Right atrium auricular region (tissue), 2 donors: ENCODE measurements around the gene ARGLU1. TPM values are rescaled to one million over a fixed set of nuclear protein-coding genes. Genes with fewer than 3 reads are reported as not detected.

Experiments used
- DNase-seq: peaks from one replicate; pipeline ENCODE4 v3.0.0-alpha.2; 2019; ENCODE audit warnings: low spot score
- H3K27ac ChIP-seq, 2 donors: fragments of 200-600 bp; sonication (generic); 1 replicate in 1 of 2; 2 replicates in 1 of 2; pipeline ENCODE4 v1.5.1; 2016 to 2019
- H3K27me3 ChIP-seq, 2 donors: fragments of 200-600 bp; sonication (generic); one replicate each; pipeline versions ENCODE4 v1.5.1 to v1.6.0; 2017 to 2019
- H3K36me3 ChIP-seq: fragments of 200-600 bp; sonication (generic); one replicate; pipeline ENCODE4 v1.5.1; 2016
- H3K4me1 ChIP-seq, 2 donors: fragments of 200-600 bp; sonication (generic); one replicate each; pipeline versions ENCODE4 v1.5.1 to v1.6.0; 2017 to 2019
- H3K4me3 ChIP-seq, 2 donors: fragments of 200-600 bp; sonication (generic); 1 replicate in 1 of 2; 2 replicates in 1 of 2; pipeline ENCODE4 v1.5.1; 2017 to 2019; ENCODE audit warnings: mild to moderate bottlenecking in 1 of 2, moderate library complexity in 1 of 2
- H3K9me3 ChIP-seq, 2 donors: fragments of 200-600 bp; sonication (generic); one replicate each; pipeline ENCODE4 v1.5.1; 2019
- total RNA-seq, 2 donors: library from RNA; depleted of rRNA; stranded (reverse); fragments of >200 nt; gene quantifications; one replicate each; pipeline ENCODE4 v1.1.0, GENCODE V29; 2016
- TF ChIP-seq, protein P1 (sequence below), 2 donors: fragments of 200-600 bp; sonication (generic); IDR thresholded peaks; one replicate each; pipeline ENCODE4 v1.5.1; 2019; ENCODE audit warnings: antibody characterized with exemption in 2 of 2

The ARGLU1 gene
- total RNA-seq, 2 donors from 2014 or later = 26.1 to 39.9 TPM

DNA sequence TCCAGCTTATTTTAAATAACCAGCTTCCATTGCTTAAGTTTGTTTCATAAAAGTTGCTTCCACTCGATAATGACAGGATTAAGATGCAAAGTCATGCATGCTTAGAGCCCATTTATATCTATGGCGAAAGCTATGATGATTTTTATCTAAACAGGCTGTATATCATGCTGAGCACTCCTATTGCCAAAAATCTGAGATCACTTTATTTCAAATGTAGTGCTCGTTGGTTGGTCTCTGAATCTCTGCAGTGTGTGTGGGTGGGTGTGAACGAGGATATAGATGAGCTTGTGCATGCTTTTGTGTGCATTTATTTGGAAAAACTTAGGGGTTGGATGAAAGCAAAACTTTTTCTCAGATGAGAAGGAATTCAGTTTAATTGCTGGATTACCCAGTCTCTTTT lies 27.0 kb upstream of the ARGLU1 start:
- Histone ChIP-seq H3K4me3 (no peak overlapping the region), H3K4me1 (peaks cover 0 to 12% of the 10 kb centered on the region in 2 donors), H3K36me3 (no peaks in the 10 kb centered on the region), H3K27ac (no peak overlapping the region), H3K9me3 (no peaks in the 10 kb centered on the region), H3K27me3 (no peaks in the 10 kb centered on the region)
- no peak for DNase-seq
- TF ChIP-seq, protein P1, sequence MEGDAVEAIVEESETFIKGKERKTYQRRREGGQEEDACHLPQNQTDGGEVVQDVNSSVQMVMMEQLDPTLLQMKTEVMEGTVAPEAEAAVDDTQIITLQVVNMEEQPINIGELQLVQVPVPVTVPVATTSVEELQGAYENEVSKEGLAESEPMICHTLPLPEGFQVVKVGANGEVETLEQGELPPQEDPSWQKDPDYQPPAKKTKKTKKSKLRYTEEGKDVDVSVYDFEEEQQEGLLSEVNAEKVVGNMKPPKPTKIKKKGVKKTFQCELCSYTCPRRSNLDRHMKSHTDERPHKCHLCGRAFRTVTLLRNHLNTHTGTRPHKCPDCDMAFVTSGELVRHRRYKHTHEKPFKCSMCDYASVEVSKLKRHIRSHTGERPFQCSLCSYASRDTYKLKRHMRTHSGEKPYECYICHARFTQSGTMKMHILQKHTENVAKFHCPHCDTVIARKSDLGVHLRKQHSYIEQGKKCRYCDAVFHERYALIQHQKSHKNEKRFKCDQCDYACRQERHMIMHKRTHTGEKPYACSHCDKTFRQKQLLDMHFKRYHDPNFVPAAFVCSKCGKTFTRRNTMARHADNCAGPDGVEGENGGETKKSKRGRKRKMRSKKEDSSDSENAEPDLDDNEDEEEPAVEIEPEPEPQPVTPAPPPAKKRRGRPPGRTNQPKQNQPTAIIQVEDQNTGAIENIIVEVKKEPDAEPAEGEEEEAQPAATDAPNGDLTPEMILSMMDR (IDR thresholded peaks at IDR 0.05) = no peak

DNA sequence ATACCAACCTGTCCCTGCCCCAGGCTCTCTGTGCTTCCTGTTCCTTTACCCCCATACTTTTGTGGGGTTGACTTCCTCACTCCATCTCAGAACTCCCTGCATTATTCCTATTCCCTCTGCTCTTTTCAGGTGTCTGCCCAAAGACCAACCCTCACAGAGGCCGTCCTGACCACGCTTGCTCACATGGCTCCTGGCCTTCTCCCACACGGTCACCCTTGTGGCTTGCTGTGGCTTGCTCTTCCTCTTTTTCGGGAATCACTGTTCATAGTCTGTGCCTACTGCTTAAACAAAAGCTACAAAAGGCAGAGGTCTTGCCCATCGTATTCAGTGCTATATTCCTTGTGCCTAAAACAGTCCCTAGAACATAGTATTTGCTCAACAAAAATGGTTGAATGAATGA lies 25.2 kb upstream of the ARGLU1 start:
- H3K27me3 ChIP-seq = no peaks in the 10 kb centered on the region
- TF ChIP-seq, protein P1 (IDR thresholded peaks at IDR 0.05) = no peak

DNA sequence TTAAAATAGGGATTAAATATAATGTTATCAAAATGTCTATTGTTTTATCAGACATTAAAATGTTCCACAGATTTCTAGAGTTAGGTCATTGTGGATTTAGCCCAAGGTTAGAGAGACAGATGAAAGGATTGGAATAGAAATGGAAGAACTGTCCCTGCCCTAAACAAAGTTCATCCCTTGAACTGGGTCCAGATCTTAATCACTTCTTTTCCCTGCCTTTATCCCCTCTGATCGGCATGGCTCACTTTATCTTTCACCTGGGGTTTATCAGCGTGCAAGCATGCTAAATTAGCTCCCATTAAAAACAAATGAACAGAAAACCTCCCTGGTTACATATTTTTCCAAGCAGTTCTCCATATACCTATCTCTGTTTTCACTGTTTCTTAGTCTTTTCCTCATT lies 23.4 kb upstream of the ARGLU1 start:
- H3K4me1 ChIP-seq = peaks cover 0 to under 1% of the 10 kb centered on the region in 2 donors
- H3K27ac ChIP-seq = no peak overlapping the region
- DNase-seq = no peak
- H3K9me3 ChIP-seq = no peaks in the 10 kb centered on the region
- TF ChIP-seq, protein P1 (IDR thresholded peaks at IDR 0.05) = no peak
- H3K36me3 ChIP-seq = no peaks in the 10 kb centered on the region
- H3K27me3 ChIP-seq = no peaks in the 10 kb centered on the region
- no peak overlapping the region for H3K4me3 ChIP-seq

More for the DNA sequence above, 25.2 kb upstream of the ARGLU1 start:
- Histone ChIP-seq H3K4me3 (no peak overlapping the region), H3K9me3 (no peaks in the 10 kb centered on the region), H3K27ac (no peak overlapping the region), H3K4me1 (peaks cover 0 to 12% of the 10 kb centered on the region in 2 donors), H3K36me3 (no peaks in the 10 kb centered on the region)
- no peak for DNase-seq

DNA sequence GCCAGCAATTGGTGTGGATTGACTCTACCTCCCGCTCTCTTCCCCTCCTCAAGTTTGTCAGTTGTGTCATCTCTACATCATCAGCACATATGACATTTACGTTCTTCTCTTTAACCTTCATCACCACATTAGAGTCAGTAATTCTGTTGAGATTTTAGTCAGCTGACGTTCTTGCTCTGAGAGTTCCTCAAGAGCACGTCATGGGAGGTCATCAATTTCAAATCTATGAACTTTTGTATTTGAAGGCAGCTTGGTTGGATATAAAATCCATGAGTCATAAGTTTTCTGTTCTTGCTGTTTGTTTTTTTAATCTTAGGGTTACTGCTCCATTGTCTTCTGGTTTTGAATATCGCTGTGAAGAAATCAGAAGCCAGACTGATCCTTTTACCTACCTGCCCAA lies 21.8 kb upstream of the ARGLU1 start:
- H3K27ac ChIP-seq = no peak overlapping the region
- H3K36me3 ChIP-seq = no peaks in the 10 kb centered on the region
- no peaks in the 10 kb centered on the region for H3K27me3 ChIP-seq
- TF ChIP-seq, protein P1 (IDR thresholded peaks at IDR 0.05) = no peak
- no peak overlapping the region for H3K4me3 ChIP-seq
- DNase-seq = no peak
- no peaks in the 10 kb centered on the region for H3K9me3 ChIP-seq
- no peaks in the 10 kb centered on the region for H3K4me1 ChIP-seq

DNA sequence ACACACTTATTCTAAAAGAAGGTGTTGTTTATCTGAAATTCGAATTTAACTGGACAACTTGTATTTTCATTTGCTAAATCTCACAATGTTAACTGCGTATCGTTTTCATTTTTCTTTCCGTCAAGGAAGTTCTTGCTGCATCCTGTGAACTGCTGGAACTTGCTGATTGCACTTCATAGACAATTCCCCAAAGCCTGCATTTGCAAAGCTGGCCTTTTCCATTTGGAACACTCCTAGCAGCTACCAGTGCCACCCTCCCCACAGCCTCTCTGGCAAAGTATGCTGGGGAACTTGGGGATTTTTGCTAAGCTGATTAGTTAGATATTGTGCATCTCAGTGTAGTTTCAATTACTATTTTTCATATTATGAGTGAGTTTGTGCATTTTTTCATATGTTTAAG lies 20.4 kb upstream of the ARGLU1 start:
- Histone ChIP-seq H3K27me3 (no peaks in the 10 kb centered on the region), H3K9me3 (no peaks in the 10 kb centered on the region), H3K4me3 (no peak overlapping the region), H3K27ac (no peak overlapping the region), H3K4me1 (no peaks in the 10 kb centered on the region), H3K36me3 (no peaks in the 10 kb centered on the region)
- DNase-seq = no peak
- TF ChIP-seq, protein P1 (IDR thresholded peaks at IDR 0.05) = no peak

DNA sequence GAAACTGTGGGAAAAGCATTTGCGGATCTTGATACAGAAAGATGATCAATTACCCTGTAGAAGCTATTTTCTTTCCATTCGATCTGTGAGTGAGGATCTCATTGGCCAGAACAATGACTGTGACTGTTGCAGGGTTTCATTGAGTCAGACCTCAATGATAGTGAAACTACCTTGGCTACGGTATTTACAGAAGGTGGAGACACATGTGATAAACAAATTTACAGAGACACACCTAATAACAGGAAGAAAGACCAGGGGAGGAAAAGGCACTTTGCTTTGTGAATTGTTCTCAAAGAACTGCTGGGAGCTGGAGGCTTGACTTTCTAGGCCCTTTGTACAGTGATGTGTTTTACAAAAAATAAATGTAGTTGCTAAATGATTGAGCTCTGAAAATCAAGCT lies 19.9 kb upstream of the ARGLU1 start:
- no peaks in the 10 kb centered on the region for H3K36me3 ChIP-seq
- DNase-seq = no peak

More for the DNA sequence above, 19.9 kb upstream of the ARGLU1 start:
- TF ChIP-seq, protein P1 (IDR thresholded peaks at IDR 0.05) = no peak
- H3K9me3 ChIP-seq = no peaks in the 10 kb centered on the region
- no peaks in the 10 kb centered on the region for H3K27me3 ChIP-seq
- no peak overlapping the region for H3K27ac ChIP-seq
- H3K4me1 ChIP-seq = no peaks in the 10 kb centered on the region
- no peak overlapping the region for H3K4me3 ChIP-seq
